Calu3 (cell line): ENCODE results near the gene TTC9. TPM values are rescaled to one million over a fixed set of nuclear protein-coding genes. Genes with fewer than 3 reads are reported as not detected.

Source experiments
- BruUV-seq: library from RNA; stranded (reverse); fragments of 400-500 nt; replicated peaks from 2 replicates; lab custom pipeline; 2021; lab: Mats Ljungman, UMichigan
- CTCF ChIA-PET: fragments of 300-600 bp; sonication (Branson Sonifier 250); formaldehyde crosslinking; loops from one replicate; lab custom pipeline; 2022; ENCODE audit warnings: antibody characterized with exemption; lab: Charles Lee
- DNase-seq: peaks from one replicate; pipeline ENCODE4 v3.0.0; 2022
- H3K27ac Mint-ChIP-seq: one replicate; pipeline ENCODE4 v1.8.0; 2022; ENCODE audit warnings: mixed read lengths; ENCODE audit not compliant: unreplicated experiment
- H3K27me3 Mint-ChIP-seq: one replicate; pipeline ENCODE4 v1.8.0; 2022; ENCODE audit warnings: mixed read lengths; ENCODE audit not compliant: unreplicated experiment
- H3K36me3 Mint-ChIP-seq: one replicate; pipeline ENCODE4 v1.8.0; 2022; ENCODE audit warnings: mild to moderate bottlenecking, moderate library complexity, mixed read lengths; ENCODE audit not compliant: insufficient read depth, unreplicated experiment
- H3K4me1 Mint-ChIP-seq: one replicate; pipeline ENCODE4 v1.8.0; 2022; ENCODE audit warnings: mild to moderate bottlenecking, low read depth, mixed read lengths; ENCODE audit not compliant: unreplicated experiment
- H3K4me3 Mint-ChIP-seq: one replicate; pipeline ENCODE4 v1.8.0; 2022; ENCODE audit warnings: mild to moderate bottlenecking, low read depth, moderate library complexity, mixed read lengths; ENCODE audit not compliant: unreplicated experiment
- H3K9me3 Mint-ChIP-seq: one replicate; pipeline ENCODE4 v1.8.0; 2022; ENCODE audit warnings: low read depth, mixed read lengths; ENCODE audit not compliant: unreplicated experiment
- intact Hi-C: fragments of 100-400 bp; cut with micrococcal nuclease; formaldehyde crosslinking; loops from one replicate; pipeline ENCODE4 v1.10.0; 2022; ENCODE audit not compliant: unreplicated experiment
- total RNA-seq: library from RNA; stranded (reverse); gene quantifications from 2 replicates; pipeline ENCODE4 v1.2.3, GENCODE V29; 2022
- TF ChIP-seq, protein P1 (sequence below): fragments of 200-600 bp; IDR thresholded peaks from one replicate; pipeline ENCODE4 v1.8.0; 2022; ENCODE audit warnings: antibody characterized with exemption; ENCODE audit not compliant: unreplicated experiment

Gene TTC9
- total RNA-seq, 1 experiment from 2014 or later, result 9.8 TPM

DNA sequence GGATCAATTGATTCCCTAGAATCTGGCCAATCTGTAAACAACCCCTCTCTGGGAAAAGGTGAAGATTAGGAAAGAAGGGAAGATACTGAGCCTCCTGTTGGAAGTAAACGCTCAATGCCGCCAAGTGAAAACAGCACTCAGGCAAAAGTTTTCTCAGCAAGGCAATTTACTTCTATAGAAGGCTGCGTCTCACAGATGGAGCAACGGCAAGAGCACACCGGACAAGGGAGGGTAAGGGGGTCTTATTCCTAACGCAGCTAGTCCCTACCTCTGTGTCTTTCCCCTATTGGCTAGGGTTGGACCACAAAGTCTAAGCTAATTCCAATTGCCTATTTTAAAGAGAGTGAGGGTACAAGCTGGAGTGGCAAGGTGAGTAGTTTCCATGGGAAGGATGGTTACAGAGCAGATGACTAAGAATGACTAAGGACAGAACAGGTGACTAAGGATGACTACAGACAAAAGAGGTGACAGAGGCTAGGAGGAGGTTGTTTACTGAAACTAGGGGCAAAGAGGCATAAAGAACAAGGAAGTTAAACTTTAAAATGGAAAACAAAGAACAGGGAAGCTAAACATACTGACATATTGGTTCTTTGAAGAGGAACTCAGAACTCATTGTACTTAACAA, 5.6 kb upstream of the TTC9 start:
- peaks cover 18% of the 10 kb centered on the region for H3K4me1 Mint-ChIP-seq
- no TSS peak for BruUV-seq
- CTCF ChIA-PET, result no interaction called here
- peak overlapping the region; percentile 87 for H3K27ac Mint-ChIP-seq
- H3K27me3 Mint-ChIP-seq, result no peaks in the 10 kb centered on the region
- H3K9me3 Mint-ChIP-seq, result peaks cover 3% of the 10 kb centered on the region
- no peak for DNase-seq
- H3K4me3 Mint-ChIP-seq, result no peak overlapping the region
- intact Hi-C loops, result no loop called here
- TF ChIP-seq, protein P1, sequence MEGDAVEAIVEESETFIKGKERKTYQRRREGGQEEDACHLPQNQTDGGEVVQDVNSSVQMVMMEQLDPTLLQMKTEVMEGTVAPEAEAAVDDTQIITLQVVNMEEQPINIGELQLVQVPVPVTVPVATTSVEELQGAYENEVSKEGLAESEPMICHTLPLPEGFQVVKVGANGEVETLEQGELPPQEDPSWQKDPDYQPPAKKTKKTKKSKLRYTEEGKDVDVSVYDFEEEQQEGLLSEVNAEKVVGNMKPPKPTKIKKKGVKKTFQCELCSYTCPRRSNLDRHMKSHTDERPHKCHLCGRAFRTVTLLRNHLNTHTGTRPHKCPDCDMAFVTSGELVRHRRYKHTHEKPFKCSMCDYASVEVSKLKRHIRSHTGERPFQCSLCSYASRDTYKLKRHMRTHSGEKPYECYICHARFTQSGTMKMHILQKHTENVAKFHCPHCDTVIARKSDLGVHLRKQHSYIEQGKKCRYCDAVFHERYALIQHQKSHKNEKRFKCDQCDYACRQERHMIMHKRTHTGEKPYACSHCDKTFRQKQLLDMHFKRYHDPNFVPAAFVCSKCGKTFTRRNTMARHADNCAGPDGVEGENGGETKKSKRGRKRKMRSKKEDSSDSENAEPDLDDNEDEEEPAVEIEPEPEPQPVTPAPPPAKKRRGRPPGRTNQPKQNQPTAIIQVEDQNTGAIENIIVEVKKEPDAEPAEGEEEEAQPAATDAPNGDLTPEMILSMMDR, result no peak
- H3K36me3 Mint-ChIP-seq, result peaks cover 6% of the 10 kb centered on the region

DNA sequence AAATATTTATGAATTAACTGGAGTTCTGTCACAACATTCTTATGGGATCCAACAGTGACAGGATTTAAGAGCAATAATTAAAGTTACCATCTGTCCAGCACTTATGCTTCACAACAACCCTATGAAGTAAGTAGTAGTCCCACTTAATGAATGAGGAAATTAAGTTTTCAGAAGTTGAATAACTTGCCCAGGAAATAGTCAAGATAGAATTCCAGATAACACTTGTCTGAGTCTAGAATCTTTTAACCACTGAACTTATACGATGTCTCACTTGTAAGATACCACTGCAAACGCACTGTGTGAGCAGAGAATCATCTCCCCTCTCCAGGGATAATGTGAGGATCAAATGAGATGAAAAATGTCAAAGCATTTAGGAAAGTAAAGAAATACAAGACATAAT, 3.3 kb upstream of the TTC9 start:
- no peaks in the 10 kb centered on the region for H3K27me3 Mint-ChIP-seq

DNA sequence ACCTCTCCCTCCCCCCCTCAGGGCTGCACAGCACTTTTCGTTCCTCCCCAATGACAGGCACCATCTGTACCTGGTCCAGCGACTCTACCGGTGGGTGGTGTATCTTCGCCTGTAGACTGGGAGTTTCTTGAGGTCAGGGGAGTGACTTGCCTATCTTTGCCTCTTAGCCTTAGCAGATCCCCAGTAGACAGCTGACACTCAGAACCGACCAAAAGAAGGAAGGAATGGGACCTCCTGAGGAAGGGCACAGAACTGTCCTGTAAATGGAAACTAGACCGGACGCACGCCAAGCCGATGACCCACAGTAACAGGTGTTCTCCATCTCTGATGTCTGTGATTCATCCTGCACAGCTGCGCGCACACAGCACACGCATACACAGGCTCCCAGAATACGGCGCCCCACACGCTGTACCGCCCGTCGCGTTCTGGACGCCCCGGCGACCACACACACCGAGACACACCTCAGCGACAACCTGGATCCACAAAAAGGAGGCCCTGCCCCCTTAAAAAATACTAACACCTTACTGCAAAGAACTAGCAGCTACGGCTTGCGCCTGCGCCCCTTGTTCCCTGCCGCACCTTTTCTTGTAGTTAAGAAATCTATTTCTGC, 673 bp upstream of the TTC9 start:
- TF ChIP-seq, protein P1, result no peak
- CTCF ChIA-PET, result interaction anchor here (0.8 to 1.2 kb wide), 2 partner anchors 48 to 73 kb away, joined by 3 to 5 read pairs; no protein-coding TSS in a partner anchor
- intact Hi-C loops, result loop anchor here (5.0 kb wide), 1 partner anchor 71 kb away; no protein-coding TSS in a partner anchor
- Mint-ChIP-seq H3K9me3 (peaks cover 3% of the 10 kb centered on the region), H3K4me1 (peaks cover 25% of the 10 kb centered on the region), H3K4me3 (peak overlapping the region; percentile 95), H3K36me3 (peaks cover 29% of the 10 kb centered on the region), H3K27ac (peak overlapping the region; percentile 37), H3K27me3 (no peaks in the 10 kb centered on the region)
- DNase-seq, result peak; percentile 40
- BruUV-seq, result no TSS peak

More for the DNA sequence above, 3.3 kb upstream of the TTC9 start:
- peaks cover 3% of the 10 kb centered on the region for H3K9me3 Mint-ChIP-seq
- CTCF ChIA-PET, result no interaction called here
- intact Hi-C loops, result no loop called here
- BruUV-seq, result no TSS peak
- H3K4me1 Mint-ChIP-seq, result peaks cover 23% of the 10 kb centered on the region
- no peak overlapping the region for H3K27ac Mint-ChIP-seq
- TF ChIP-seq, protein P1, result no peak
- no peak overlapping the region for H3K4me3 Mint-ChIP-seq
- no peak for DNase-seq
- H3K36me3 Mint-ChIP-seq, result peaks cover 25% of the 10 kb centered on the region

DNA sequence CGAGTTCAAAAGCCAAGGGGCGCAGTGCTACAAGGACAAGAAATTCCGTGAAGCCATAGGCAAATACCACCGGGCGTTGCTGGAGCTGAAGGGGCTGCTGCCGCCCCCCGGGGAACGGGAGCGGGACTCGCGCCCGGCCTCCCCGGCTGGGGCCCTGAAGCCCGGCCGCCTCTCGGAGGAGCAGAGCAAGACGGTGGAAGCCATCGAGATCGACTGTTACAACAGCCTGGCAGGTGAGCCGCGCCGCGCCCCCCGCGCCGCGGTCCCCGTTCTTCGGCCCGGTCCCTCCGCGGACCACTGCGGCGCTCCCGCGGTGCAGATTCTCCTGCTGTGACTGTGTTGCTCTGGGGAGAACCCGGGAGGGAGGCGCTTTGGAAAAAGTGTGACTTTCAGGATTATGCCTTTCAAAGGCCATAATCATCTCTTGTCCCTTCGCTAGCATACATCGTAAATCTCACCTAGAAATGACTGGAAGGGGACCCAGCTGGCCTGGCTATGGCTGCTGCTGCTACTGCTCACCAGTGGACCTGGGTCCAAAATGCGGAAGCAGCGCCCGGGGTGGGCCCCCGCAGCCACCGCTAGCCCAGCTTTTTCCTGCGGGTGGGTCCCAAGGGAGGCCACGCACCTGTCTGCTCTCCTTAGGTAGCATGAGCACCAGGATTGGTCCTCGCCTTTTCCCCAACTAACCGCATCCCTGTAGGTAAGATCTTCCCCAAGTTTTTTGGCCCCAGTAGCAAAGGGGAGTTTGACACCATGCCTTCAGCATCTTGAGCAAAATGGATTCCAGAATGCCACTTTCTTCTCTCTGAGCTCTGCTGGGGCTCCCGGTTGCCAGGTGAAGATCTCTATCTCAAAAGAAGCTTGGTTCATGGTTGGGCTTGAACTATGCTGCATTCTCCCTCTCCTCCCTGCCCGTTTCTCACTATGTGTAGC, 853 bp downstream of the TTC9 start:
- Mint-ChIP-seq H3K9me3 (no peaks in the 10 kb centered on the region), H3K4me1 (peaks cover 19% of the 10 kb centered on the region), H3K27ac (peak overlapping the region; percentile 23), H3K36me3 (peaks cover 29% of the 10 kb centered on the region), H3K4me3 (peak overlapping the region; percentile 95), H3K27me3 (no peaks in the 10 kb centered on the region)
- CTCF ChIA-PET, result interaction anchor here (0.5 to 1.2 kb wide), 3 partner anchors 68 to 179 kb away, joined by 5 to 11 read pairs (median 5); no protein-coding TSS in a partner anchor
- TF ChIP-seq, protein P1, result no peak
- peak; percentile 16 for DNase-seq
- BruUV-seq, result no TSS peak
- intact Hi-C loops, result loop anchor here (5.0 kb wide), 1 partner anchor 70 kb away; no protein-coding TSS in a partner anchor
